Measurements from ENCODE around the gene TNFAIP6. TPM values are rescaled to one million over a fixed set of nuclear protein-coding genes. Genes with fewer than 3 reads are reported as not detected.
"Not testable (repeated sequence)": the region's sequence is repeated elsewhere in the genome, so short reads cannot be mapped to it uniquely, and the experiment has no call there.

Gene TNFAIP6, protein sequence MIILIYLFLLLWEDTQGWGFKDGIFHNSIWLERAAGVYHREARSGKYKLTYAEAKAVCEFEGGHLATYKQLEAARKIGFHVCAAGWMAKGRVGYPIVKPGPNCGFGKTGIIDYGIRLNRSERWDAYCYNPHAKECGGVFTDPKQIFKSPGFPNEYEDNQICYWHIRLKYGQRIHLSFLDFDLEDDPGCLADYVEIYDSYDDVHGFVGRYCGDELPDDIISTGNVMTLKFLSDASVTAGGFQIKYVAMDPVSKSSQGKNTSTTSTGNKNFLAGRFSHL
- total RNA-seq = not detected
- not detected for polyA plus RNA-seq
- total RNA-seq = 0 reads per million in 6 experiments

DNA sequence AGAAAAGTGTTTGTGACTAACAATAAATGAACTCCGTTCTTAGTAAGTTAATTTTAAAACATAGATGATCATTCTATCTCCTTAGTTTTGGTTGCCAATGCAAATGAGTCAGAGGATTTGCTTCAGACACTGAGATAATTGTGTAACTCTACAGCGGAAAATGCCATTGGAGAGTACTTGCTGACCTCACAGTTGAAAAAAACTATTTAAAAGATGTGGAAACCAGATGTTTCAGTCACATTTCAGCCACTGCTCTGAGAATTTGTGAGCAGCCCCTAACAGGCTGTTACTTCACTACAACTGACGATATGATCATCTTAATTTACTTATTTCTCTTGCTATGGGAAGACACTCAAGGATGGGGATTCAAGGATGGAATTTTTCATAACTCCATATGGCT, at the start of gene TNFAIP6:
TSS of gene TNFAIP6 (plus strand) at position 234 of the 400 bp plus-strand sequence. CDS start at position 309, 75 bp downstream.
- POLR2A ChIA-PET = no interaction called here
- peaks cover 0 to 3% (median 0%) of the 10 kb centered on the region in 5 donors for H3K27me3 Mint-ChIP-seq
- H3K9me3 Mint-ChIP-seq = no peaks in the 10 kb centered on the region
- no peaks in the 10 kb centered on the region for H3K36me3 Mint-ChIP-seq
- ATAC-seq (no peak), DNase-seq (no peak)
- no peak within 1 kb of the TSS for H3K4me3 Mint-ChIP-seq
- no peak within 1 kb of the TSS for H3K27ac Mint-ChIP-seq
- no peaks in the 10 kb centered on the region for H3K4me1 Mint-ChIP-seq

DNA sequence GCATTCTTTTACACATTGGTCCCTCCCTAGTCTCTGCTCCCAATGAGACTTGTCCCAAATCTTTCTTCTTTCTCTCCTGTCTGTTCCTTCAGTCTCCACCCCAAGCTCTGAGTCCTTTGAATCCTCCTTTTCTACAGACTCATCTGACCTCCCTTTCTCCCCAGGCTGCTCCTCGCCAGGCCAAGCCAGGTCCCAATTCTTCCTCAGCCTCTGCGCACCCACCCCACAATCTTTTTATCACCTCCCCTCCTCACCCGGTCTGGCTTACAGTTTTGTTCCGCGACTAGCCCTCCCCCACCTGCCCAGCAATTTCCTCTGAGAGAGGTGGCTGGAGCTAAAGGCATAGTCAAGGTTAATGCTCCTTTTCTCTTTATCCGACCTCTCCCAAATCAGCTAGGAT, 47.1 kb upstream of the TNFAIP6 start:
- ATAC-seq, H3K9me3 Mint-ChIP-seq: not testable (repeated sequence)

DNA sequence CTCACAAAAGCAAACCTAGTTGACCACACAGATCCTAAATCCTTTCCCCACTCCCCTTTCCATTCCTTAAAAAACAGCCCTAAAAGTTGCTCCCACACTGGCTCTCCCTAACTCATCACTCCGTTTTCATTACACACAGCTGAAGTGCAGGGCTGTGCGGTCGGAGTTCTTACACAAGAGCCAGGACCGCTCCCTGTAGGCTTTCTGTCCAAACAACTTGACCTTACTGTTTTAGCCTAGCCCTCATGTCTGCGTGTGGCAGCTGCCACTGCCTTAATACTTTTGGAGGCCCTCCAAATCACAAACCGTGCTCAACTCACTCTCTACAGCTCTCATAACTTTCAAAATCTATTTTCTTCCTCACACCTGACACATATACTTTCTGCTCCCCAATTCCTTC, 45.0 kb upstream of the TNFAIP6 start:
- H3K4me3 Mint-ChIP-seq, POLR2A ChIA-PET, H3K27ac Mint-ChIP-seq, H3K4me1 Mint-ChIP-seq, H3K27me3 Mint-ChIP-seq, H3K9me3 Mint-ChIP-seq, ATAC-seq, H3K36me3 Mint-ChIP-seq, DNase-seq: not testable (repeated sequence)

More for the DNA sequence above, 47.1 kb upstream of the TNFAIP6 start:
- H3K27me3 Mint-ChIP-seq, H3K4me1 Mint-ChIP-seq, H3K36me3 Mint-ChIP-seq, POLR2A ChIA-PET, H3K27ac Mint-ChIP-seq, DNase-seq, H3K4me3 Mint-ChIP-seq: not testable (repeated sequence)

DNA sequence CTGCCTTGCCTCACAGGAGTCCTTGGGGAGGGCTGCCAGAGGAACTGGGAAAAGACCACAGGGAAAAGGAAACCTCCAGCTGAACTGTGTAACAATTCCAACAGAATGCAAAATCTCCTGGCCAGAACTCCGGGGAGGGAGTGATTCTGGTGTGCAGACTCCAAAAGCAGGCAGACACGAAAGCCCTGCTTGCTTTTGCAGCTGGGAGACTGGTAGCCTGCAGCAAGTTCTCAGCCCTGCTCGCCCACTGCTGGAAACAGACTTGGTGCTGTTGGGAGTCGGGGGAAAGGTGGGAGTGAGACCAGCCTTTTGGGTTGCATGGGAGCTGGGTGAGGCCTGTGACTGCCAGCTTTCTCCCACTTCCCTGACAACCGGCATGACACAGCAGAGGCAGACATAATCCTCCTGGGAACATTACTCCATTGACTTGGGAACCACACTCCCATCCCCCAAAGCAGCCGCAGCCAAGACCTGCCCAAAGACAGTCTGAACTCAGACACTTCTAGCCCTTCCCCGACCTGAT, 42.0 kb upstream of the TNFAIP6 start:
- H3K36me3 Mint-ChIP-seq = peaks cover 0 to 6% (median 3%) of the 10 kb centered on the region in 3 donors
- peak overlapping the region in 1 of 10 donors; percentile 23 for H3K27ac Mint-ChIP-seq
- H3K4me1 Mint-ChIP-seq = peaks cover 2 to 9% (median 4%) of the 10 kb centered on the region in 4 donors
- H3K4me3 Mint-ChIP-seq = no peak overlapping the region
- no peak for ATAC-seq
- DNase-seq = no peak
- POLR2A ChIA-PET = no interaction called here
- peaks cover 0 to 14% (median 0%) of the 10 kb centered on the region in 9 donors for H3K9me3 Mint-ChIP-seq
- H3K27me3 Mint-ChIP-seq = peaks cover 0 to 8% (median 2%) of the 10 kb centered on the region in 5 donors

DNA sequence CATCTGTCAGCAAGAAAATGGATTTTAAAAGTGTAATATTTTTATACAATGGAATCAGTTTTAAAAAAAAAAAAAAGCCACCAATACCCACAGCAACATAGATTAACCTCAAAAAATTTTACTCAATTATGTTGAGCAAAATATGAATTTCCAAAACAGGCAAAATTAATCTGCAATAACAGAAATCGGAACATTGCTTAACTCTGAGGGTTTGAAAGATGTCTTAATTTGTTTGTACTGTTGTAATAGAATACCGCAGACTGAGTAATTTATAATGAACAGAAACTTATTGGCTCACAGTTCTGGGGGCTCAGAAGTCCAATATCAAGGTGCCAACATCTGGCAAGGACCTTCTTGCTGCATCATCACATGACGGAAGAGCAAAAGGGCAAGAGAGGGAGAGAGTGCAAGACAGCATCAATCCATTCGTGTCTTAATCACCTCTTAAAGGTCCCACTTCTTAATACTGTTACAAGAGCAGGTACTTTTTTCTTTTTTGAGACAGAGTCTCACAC, 31.8 kb upstream of the TNFAIP6 start:
- POLR2A ChIA-PET = no interaction called here
- Mint-ChIP-seq H3K27ac (no peak overlapping the region), H3K4me1 (no peaks in the 10 kb centered on the region), H3K9me3 (peaks cover 0 to 2% (median 0%) of the 10 kb centered on the region in 9 donors), H3K36me3 (no peaks in the 10 kb centered on the region), H3K27me3 (peaks cover 0 to 2% (median 0%) of the 10 kb centered on the region in 5 donors), H3K4me3 (no peak overlapping the region)
- DNase-seq = no peak
- ATAC-seq = no peak

DNA sequence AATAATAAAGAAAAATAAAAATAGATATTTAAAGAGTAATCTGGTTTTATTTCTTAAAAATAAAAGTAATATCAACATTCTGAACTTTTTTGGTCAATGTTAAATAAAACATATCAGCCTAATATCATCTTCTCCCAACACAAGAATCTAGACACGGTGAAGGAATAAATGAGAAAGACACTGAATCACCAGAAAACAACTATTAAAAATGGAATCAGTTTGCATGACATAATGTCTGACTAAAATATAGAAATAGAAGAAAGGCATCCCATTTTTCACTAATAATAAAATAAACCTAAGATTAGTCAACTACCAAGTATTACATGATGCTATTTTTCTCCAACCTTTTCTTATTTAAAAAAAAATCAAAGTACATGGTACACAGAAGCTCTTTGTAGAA, 30.8 kb upstream of the TNFAIP6 start:
- DNase-seq = no peak
- Mint-ChIP-seq H3K27ac (no peak overlapping the region), H3K4me3 (no peak overlapping the region), H3K9me3 (no peaks in the 10 kb centered on the region), H3K4me1 (no peaks in the 10 kb centered on the region), H3K27me3 (peaks cover 0 to 3% (median 0%) of the 10 kb centered on the region in 5 donors), H3K36me3 (no peaks in the 10 kb centered on the region)
- POLR2A ChIA-PET = no interaction called here
- ATAC-seq = no peak

DNA sequence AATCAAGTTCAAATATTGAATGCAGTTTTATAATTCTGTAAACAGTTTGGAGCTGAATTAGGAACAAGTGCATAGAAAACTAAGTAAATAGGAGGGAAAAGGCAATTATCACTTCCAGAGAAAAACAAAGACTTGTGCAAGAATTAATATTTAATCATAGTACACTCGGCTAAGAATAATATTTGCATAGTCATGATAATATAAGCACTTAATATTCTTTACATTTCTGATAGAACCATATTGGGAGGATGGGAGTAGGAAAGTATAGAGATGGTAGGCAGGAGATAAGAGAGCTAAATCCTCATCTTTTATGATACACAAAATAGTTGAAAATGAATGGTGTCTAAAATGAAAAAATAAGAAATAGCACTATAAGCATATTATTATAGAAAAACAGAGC, 27.4 kb upstream of the TNFAIP6 start:
- Mint-ChIP-seq H3K4me1 (no peaks in the 10 kb centered on the region), H3K4me3 (no peak overlapping the region), H3K36me3 (no peaks in the 10 kb centered on the region), H3K27me3 (peaks cover 0 to 8% (median 0%) of the 10 kb centered on the region in 5 donors), H3K27ac (no peak overlapping the region), H3K9me3 (no peaks in the 10 kb centered on the region)
- ATAC-seq (no peak), DNase-seq (no peak)
- POLR2A ChIA-PET = no interaction called here

DNA sequence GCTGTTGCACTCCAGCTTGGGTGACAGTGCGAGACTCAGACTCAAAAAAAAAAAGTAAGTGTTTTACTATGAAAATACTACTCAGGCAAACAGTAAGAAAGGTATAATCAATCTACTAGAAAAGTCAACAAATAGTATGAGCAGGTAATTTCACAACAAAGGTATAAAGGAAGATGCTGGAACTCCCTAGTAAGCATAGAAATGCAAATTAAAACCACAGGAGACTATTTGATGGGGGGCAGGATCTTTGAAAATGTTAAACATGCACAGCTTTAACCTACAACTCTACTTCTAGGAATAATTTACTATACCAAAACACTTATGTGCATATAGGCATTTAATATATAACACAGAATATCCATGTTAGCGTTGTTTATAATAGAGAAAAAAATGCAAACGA, 24.3 kb upstream of the TNFAIP6 start:
- H3K4me1 Mint-ChIP-seq = peaks cover 0 to 7% (median 1%) of the 10 kb centered on the region in 4 donors
- H3K9me3 Mint-ChIP-seq = no peaks in the 10 kb centered on the region
- POLR2A ChIA-PET = no interaction called here
- H3K27me3 Mint-ChIP-seq = peaks cover 0 to 11% (median 0%) of the 10 kb centered on the region in 5 donors
- H3K36me3 Mint-ChIP-seq = no peaks in the 10 kb centered on the region
- ATAC-seq = no peak
- no peak overlapping the region for H3K4me3 Mint-ChIP-seq
- no peak for DNase-seq
- H3K27ac Mint-ChIP-seq = no peak overlapping the region

DNA sequence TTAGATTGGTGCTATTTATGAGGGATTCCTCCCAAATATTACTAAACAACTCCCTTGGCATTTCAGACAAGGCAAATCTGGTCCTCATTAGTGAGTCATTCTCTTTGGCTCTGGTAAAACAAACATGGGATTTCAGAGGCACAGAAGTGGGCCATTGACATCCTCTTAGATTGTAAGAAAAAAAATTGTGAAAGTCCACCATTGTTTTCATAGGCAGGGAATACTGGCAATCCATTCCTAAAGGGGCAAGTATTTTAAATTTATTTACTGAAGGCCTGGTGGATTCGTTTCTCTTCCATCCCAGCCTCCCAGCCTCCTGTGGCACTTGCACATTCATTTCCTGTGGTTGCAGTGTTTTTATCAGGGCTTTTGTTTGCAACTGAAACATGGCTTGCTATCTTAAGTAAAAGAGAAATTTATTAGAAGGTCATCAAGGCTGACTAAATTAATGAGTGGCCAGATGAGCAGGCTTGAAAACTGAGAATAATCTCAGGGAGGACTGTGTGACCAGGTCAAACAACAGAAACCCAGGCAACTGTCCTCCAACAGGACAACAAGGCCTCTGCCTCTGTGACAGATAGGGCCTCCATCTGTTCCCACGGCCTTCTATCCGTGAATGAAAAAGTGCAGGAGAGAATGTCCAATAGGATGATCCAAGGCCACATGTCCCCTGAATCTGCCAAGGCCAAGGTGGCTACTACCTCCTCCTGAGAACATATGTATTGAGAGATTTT, 23.1 kb upstream of the TNFAIP6 start:
- Mint-ChIP-seq H3K4me3 (no peak overlapping the region), H3K36me3 (no peaks in the 10 kb centered on the region), H3K9me3 (no peaks in the 10 kb centered on the region), H3K27me3 (peaks cover 0 to 11% (median 0%) of the 10 kb centered on the region in 5 donors), H3K27ac (no peak overlapping the region), H3K4me1 (peaks cover 0 to 7% (median 1%) of the 10 kb centered on the region in 4 donors)
- ATAC-seq = no peak
- no peak for DNase-seq
- POLR2A ChIA-PET = no interaction called here

DNA sequence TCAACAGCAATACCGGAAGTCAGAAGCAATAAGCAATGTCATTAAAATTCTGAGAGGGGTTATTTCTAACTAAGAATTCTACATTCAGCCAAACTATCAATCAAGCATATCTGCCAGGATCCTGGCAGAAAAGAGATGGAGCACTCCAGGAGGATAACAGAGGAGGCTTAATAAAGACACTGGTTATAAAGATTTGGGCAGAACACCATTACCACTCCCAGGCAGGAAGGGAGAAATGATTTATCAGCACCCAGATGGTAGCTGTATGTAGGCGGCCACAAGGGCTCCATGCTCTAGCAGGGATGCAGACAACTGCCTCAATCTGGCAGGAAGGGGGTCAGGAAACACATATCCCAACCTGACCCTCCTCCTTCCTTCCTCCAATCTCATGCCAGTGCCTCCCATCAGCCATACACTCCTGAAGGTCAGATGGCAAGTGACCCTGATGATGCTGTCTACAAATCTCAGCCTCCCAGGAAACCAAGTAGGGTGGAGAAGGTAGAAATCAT, 20.5 kb upstream of the TNFAIP6 start:
- ATAC-seq (no peak), DNase-seq (no peak)
- H3K36me3 Mint-ChIP-seq = peaks cover 0 to 6% (median 4%) of the 10 kb centered on the region in 3 donors
- peaks cover 2 to 13% (median 9%) of the 10 kb centered on the region in 9 donors for H3K9me3 Mint-ChIP-seq
- H3K27me3 Mint-ChIP-seq = peaks cover 0 to 8% (median 4%) of the 10 kb centered on the region in 5 donors
- no peak overlapping the region for H3K4me3 Mint-ChIP-seq
- H3K4me1 Mint-ChIP-seq = peaks cover 0 to 7% (median 1%) of the 10 kb centered on the region in 4 donors
- POLR2A ChIA-PET = no interaction called here
- H3K27ac Mint-ChIP-seq = no peak overlapping the region

DNA sequence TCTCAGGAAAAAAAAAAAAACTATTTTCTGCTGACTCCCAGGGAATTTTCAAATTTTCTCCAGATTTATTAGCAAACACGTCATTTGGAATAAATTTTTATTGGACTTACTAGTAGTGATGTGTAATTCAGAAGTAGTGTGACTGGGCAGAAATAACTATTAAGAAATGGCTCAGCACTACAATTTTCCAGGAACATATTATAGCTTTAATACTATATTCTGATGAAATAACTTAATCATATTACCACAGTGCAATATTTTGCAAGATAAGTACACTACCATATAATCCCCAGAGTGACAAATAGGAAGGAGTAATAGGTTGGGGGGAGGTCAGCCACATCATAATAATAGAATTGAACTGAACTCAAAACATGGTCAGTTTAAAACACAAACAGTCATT, 19.7 kb upstream of the TNFAIP6 start:
- H3K27ac Mint-ChIP-seq = no peak overlapping the region
- H3K36me3 Mint-ChIP-seq = peaks cover 0 to 8% (median 4%) of the 10 kb centered on the region in 3 donors
- ATAC-seq (no peak), DNase-seq (no peak)
- peaks cover 2 to 15% (median 10%) of the 10 kb centered on the region in 9 donors for H3K9me3 Mint-ChIP-seq
- H3K4me3 Mint-ChIP-seq = no peak overlapping the region
- POLR2A ChIA-PET = no interaction called here
- H3K4me1 Mint-ChIP-seq = peaks cover 0 to 7% (median 1%) of the 10 kb centered on the region in 4 donors
- H3K27me3 Mint-ChIP-seq = peaks cover 0 to 8% (median 4%) of the 10 kb centered on the region in 5 donors

DNA sequence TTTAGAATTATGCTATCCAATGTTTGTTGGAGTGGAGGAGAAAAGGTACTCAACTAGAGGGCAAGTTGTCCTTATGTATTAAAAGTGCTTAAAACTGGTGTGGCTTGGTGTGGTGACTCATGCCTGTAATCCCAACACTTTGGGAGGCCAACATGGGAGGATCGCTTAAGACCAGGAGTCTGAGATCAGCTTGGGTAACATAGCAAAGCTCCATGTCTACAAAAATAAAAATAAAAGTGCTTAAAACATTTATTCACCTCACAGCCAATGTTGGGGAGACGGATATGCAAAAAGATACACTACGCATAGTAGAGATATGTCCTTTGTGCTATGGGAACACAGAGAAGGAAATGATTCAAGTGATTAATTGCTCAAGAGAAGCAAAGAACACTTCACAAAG, 19.3 kb upstream of the TNFAIP6 start:
- peaks cover 0 to 7% (median 1%) of the 10 kb centered on the region in 4 donors for H3K4me1 Mint-ChIP-seq
- H3K27ac Mint-ChIP-seq = no peak overlapping the region
- peaks cover 2 to 15% (median 10%) of the 10 kb centered on the region in 9 donors for H3K9me3 Mint-ChIP-seq
- peaks cover 0 to 8% (median 4%) of the 10 kb centered on the region in 3 donors for H3K36me3 Mint-ChIP-seq
- H3K4me3 Mint-ChIP-seq = no peak overlapping the region
- POLR2A ChIA-PET = no interaction called here
- DNase-seq (no peak), ATAC-seq (no peak)
- H3K27me3 Mint-ChIP-seq = peaks cover 0 to 6% (median 4%) of the 10 kb centered on the region in 5 donors

DNA sequence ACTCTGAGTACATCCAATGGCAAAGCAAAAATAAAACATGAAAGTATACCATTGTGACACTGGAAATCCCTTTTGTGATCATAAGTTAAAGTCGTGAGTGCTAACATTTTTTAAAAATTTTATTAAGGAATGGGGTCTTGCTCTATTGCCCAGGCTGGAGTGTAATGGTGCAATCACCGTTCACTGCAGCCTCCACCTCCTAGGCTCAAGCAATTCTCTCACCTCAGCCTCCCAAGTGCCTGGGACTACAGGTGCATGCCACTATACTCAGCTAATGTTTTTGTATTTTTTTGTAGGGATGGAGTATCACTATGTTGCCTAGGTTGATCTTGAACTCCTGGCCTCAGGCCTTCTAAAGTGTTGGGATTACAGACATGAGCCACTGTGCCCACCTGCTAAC, 14.3 kb upstream of the TNFAIP6 start:
- ATAC-seq = no peak
- DNase-seq = no peak
- no peak overlapping the region for H3K27ac Mint-ChIP-seq
- POLR2A ChIA-PET = no interaction called here
- H3K9me3 Mint-ChIP-seq = peaks cover 7 to 25% (median 16%) of the 10 kb centered on the region in 9 donors
- H3K4me1 Mint-ChIP-seq = no peaks in the 10 kb centered on the region
- no peak overlapping the region for H3K4me3 Mint-ChIP-seq
- peaks cover 0 to 18% (median 8%) of the 10 kb centered on the region in 3 donors for H3K36me3 Mint-ChIP-seq
- H3K27me3 Mint-ChIP-seq = peaks cover 0 to 7% (median 1%) of the 10 kb centered on the region in 5 donors
